ENCODE data around the gene FKRP.
A peak's percentile ranks its signal among the peaks of the same experiment; 100 is the strongest.

The FKRP gene

GRCh38 chr19:46732172-46732938 is 13.5 kb upstream of the FKRP start:
- DNase-seq, result no peak

GRCh38 chr19:46732966-46733689 is 12.7 kb upstream of the FKRP start:
- no peak for DNase-seq

- no peak for DNase-seq
These were observed 12.1 kb upstream of the FKRP start for GRCh38 chr19:46733690-46734292.

- no peak for DNase-seq
These were observed 9.1 kb upstream of the FKRP start for GRCh38 chr19:46736531-46737297.

- DNase-seq, result no peak
These were observed 8.6 kb upstream of the FKRP start for GRCh38 chr19:46737298-46737654.

- no peak for DNase-seq
These were observed 8.1 kb upstream of the FKRP start for GRCh38 chr19:46737761-46738171.

- DNase-seq, result no peak
These were observed 6.5 kb upstream of the FKRP start for GRCh38 chr19:46739290-46739771.

GRCh38 chr19:46741447-46741846 is 4.4 kb upstream of the FKRP start:
- no peak for DNase-seq

GRCh38 chr19:46742926-46743480 is 2.9 kb upstream of the FKRP start:
- no peak for DNase-seq

- DNase-seq, result no peak
These were observed 1.7 kb upstream of the FKRP start for GRCh38 chr19:46744005-46744691.

- no peak for DNase-seq
These were observed 827 bp upstream of the FKRP start for GRCh38 chr19:46745030-46745429.

- DNase-seq, result peak; percentile 86
These were observed 612 bp downstream of the FKRP start, which contains the start of gene STRN4 for GRCh38 chr19:46746281-46747057. Gene STRN4 (minus strand): TSS chr19:46746450. CDS start chr19:46746430, 20 bp downstream.

GRCh38 chr19:46748325-46749109 is 2.7 kb downstream of the FKRP start:
- peak; percentile 92 for DNase-seq

GRCh38 chr19:46753420-46754155 is 7.7 kb downstream of the FKRP start:
- DNase-seq, result peak; percentile 87

- no peak for DNase-seq
These were observed 9.4 kb downstream of the FKRP start for GRCh38 chr19:46755077-46755852.

- no peak for DNase-seq
These were observed 10.1 kb downstream of the FKRP start for GRCh38 chr19:46755853-46756543.

GRCh38 chr19:46756544-46756888 is 10.7 kb downstream of the FKRP start:
- DNase-seq, result no peak

GRCh38 chr19:46759206-46759605 is 13.3 kb downstream of the FKRP start:
- DNase-seq, result no peak
